ENCODE results near the gene UNK. TPM values are rescaled to one million over a fixed set of nuclear protein-coding genes. Genes with fewer than 3 reads are reported as not detected.
"Not testable (repeated sequence)": the region's sequence is repeated elsewhere in the genome, so short reads cannot be mapped to it uniquely, and the experiment has no call there.

The UNK gene
- total RNA-seq, 4 donors from 2014 or later = 27.8 to 68.2 (median 31.9) TPM

- H3K27ac ChIP-seq = no peak overlapping the region
- peaks cover 35% of the 10 kb centered on the region for H3K36me3 ChIP-seq
- 83% methylated on average over 4 of the region's 4 CpGs for WGBS
- DNase-seq (ENCODE audit: low spot score in 2 of 2) = peak in 1 of 2 donors; percentile 67
- no peak overlapping the region for H3K4me3 ChIP-seq
- no peaks in the 10 kb centered on the region for H3K9me3 ChIP-seq
- TF ChIP-seq POLR2A (IDR thresholded peaks at IDR 0.05) (peak in 1 of 2 donors; percentile 57), POLR2AphosphoS5 (IDR thresholded peaks at IDR 0.05) (peak in 2 of 3 donors; percentile 1 to 25), EP300 (IDR thresholded peaks at IDR 0.05) (no peak), CTCF (IDR thresholded peaks at IDR 0.05) (no peak)
- no peaks in the 10 kb centered on the region for H3K27me3 ChIP-seq
- H3K4me1 ChIP-seq = peaks cover 26% of the 10 kb centered on the region
Observed at GRCh38 chr17:75774471-75774990, 10.1 kb upstream of the UNK start.

GRCh38 chr17:75774991-75775668, 9.5 kb upstream of the UNK start:
- H3K27ac ChIP-seq = peak overlapping the region; percentile 12

GRCh38 chr17:75776386-75777295, 8.0 kb upstream of the UNK start:
- TF ChIP-seq POLR2AphosphoS5 (IDR thresholded peaks at IDR 0.05) (peak in 1 of 3 donors; percentile 57), EP300 (IDR thresholded peaks at IDR 0.05) (no peak)
- Histone ChIP-seq H3K36me3 (peaks cover 35% of the 10 kb centered on the region), H3K27me3 (no peaks in the 10 kb centered on the region), H3K27ac (peak overlapping the region; percentile 40), H3K4me3 (peak overlapping the region; percentile 90), H3K9me3 (no peaks in the 10 kb centered on the region), H3K4me1 (peaks cover 39% of the 10 kb centered on the region)
- peak; percentile 49 to 64 for DNase-seq (ENCODE audit: low spot score in 2 of 2)
- 12% methylated on average over 15 of the region's 15 CpGs for WGBS

More at GRCh38 chr17:75774991-75775668, 9.5 kb upstream of the UNK start:
- H3K9me3 ChIP-seq = no peaks in the 10 kb centered on the region
- TF ChIP-seq EP300 (IDR thresholded peaks at IDR 0.05) (no peak), POLR2AphosphoS5 (IDR thresholded peaks at IDR 0.05) (peak in 1 of 3 donors; percentile 24)
- no peak overlapping the region for H3K4me3 ChIP-seq
- peaks cover 35% of the 10 kb centered on the region for H3K36me3 ChIP-seq
- H3K27me3 ChIP-seq = no peaks in the 10 kb centered on the region
- H3K4me1 ChIP-seq = peaks cover 29% of the 10 kb centered on the region
- peak; percentile 69 to 71 for DNase-seq (ENCODE audit: low spot score in 2 of 2)
- 51% methylated on average over 5 of the region's 6 CpGs for WGBS

- H3K4me1 ChIP-seq = peaks cover 41% of the 10 kb centered on the region
- H3K9me3 ChIP-seq = no peaks in the 10 kb centered on the region
- H3K27me3 ChIP-seq = no peaks in the 10 kb centered on the region
- WGBS = 4% methylated on average over 2 of the region's 2 CpGs
- H3K36me3 ChIP-seq = peaks cover 35% of the 10 kb centered on the region
- H3K4me3 ChIP-seq = peak overlapping the region; percentile 90
- H3K27ac ChIP-seq = peak overlapping the region; percentile 23
- peak; percentile 37 to 42 for DNase-seq (ENCODE audit: low spot score in 2 of 2)
- no peak for TF ChIP-seq POLR2A (IDR thresholded peaks at IDR 0.05)
- no peak for TF ChIP-seq CTCF (IDR thresholded peaks at IDR 0.05)
- no peak for TF ChIP-seq POLR2AphosphoS5 (IDR thresholded peaks at IDR 0.05)
- no peak for TF ChIP-seq EP300 (IDR thresholded peaks at IDR 0.05)
Observed at GRCh38 chr17:75777296-75777922, 7.2 kb upstream of the UNK start.

GRCh38 chr17:75778066-75778860, 6.3 kb upstream of the UNK start:
- WGBS = under 1% methylated on average over 13 of the region's 19 CpGs
- H3K36me3 ChIP-seq = peaks cover 35% of the 10 kb centered on the region
- DNase-seq (ENCODE audit: low spot score in 2 of 2) = peak; percentile 3 to 78
- peak overlapping the region; percentile 97 for H3K27ac ChIP-seq
- H3K9me3 ChIP-seq, H3K27me3 ChIP-seq: not testable (repeated sequence)
- H3K4me3 ChIP-seq = peak overlapping the region; percentile 90
- peaks cover 50% of the 10 kb centered on the region for H3K4me1 ChIP-seq
- TF ChIP-seq POLR2AphosphoS5 (IDR thresholded peaks at IDR 0.05) = peak in 1 of 3 donors; percentile 9

- peaks cover 35% of the 10 kb centered on the region for H3K36me3 ChIP-seq
- WGBS = 0% methylated on average over 9 of the region's 38 CpGs
- TF ChIP-seq POLR2A (IDR thresholded peaks at IDR 0.05) (no peak), CTCF (IDR thresholded peaks at IDR 0.05) (peak; percentile 39 to 43), POLR2AphosphoS5 (IDR thresholded peaks at IDR 0.05) (no peak)
- no peaks in the 10 kb centered on the region for H3K27me3 ChIP-seq
- no peaks in the 10 kb centered on the region for H3K9me3 ChIP-seq
- peak overlapping the region; percentile 97 for H3K27ac ChIP-seq
- H3K4me1 ChIP-seq = peaks cover 55% of the 10 kb centered on the region
- peak overlapping the region; percentile 90 for H3K4me3 ChIP-seq
- DNase-seq (ENCODE audit: low spot score in 2 of 2) = peak in 1 of 2 donors; percentile 81
Observed at GRCh38 chr17:75778861-75779249, 5.8 kb upstream of the UNK start.

Measured in suprapubic skin (tissue), 4 donors.